ENCODE results near the gene STXBP1.

Gene STXBP1

GRCh38 chr9:127721391-127721821, 109.3 kb downstream of the STXBP1 start:
- no peak for TF ChIP-seq CTCF (IDR thresholded peaks at IDR 0.05; ENCODE audit: low read depth, low read length)
- Histone ChIP-seq H3K36me3 (no peaks in the 10 kb centered on the region), H3K4me3 (ENCODE audit: low read depth, low read length) (no peak overlapping the region), H3K27me3 (ENCODE audit: insufficient read depth, low read depth, severe bottlenecking) (no peaks in the 10 kb centered on the region), H3K9me3 (ENCODE audit: severe bottlenecking) (no peaks in the 10 kb centered on the region), H3K27ac (no peak overlapping the region)
- no peak for DNase-seq

- H3K27me3 ChIP-seq (ENCODE audit: insufficient read depth, low read depth, severe bottlenecking) = no peaks in the 10 kb centered on the region
- no peak overlapping the region for H3K4me3 ChIP-seq (ENCODE audit: low read depth, low read length)
- DNase-seq = peak; percentile 49
- H3K27ac ChIP-seq = no peak overlapping the region
- H3K36me3 ChIP-seq = no peaks in the 10 kb centered on the region
- H3K9me3 ChIP-seq (ENCODE audit: severe bottlenecking) = no peaks in the 10 kb centered on the region
- 0 out of 2 replicates have a peak, but pooled peaks have one; percentile 10 for TF ChIP-seq CTCF (IDR thresholded peaks at IDR 0.05; ENCODE audit: low read depth, low read length)
These were observed 110.1 kb downstream of the STXBP1 start for GRCh38 chr9:127722055-127722745.

GRCh38 chr9:127723013-127723412, 110.9 kb downstream of the STXBP1 start:
- no peak overlapping the region for H3K27ac ChIP-seq
- TF ChIP-seq CTCF (IDR thresholded peaks at IDR 0.05; ENCODE audit: low read depth, low read length) = no peak
- no peak overlapping the region for H3K4me3 ChIP-seq (ENCODE audit: low read depth, low read length)
- no peaks in the 10 kb centered on the region for H3K9me3 ChIP-seq (ENCODE audit: severe bottlenecking)
- H3K27me3 ChIP-seq (ENCODE audit: insufficient read depth, low read depth, severe bottlenecking) = no peaks in the 10 kb centered on the region
- H3K36me3 ChIP-seq = no peaks in the 10 kb centered on the region
- DNase-seq = no peak

- TF ChIP-seq CTCF (IDR thresholded peaks at IDR 0.05; ENCODE audit: low read depth, low read length) = no peak
- no peak for DNase-seq
- no peak overlapping the region for H3K27ac ChIP-seq
- no peaks in the 10 kb centered on the region for H3K36me3 ChIP-seq
- H3K9me3 ChIP-seq (ENCODE audit: severe bottlenecking) = no peaks in the 10 kb centered on the region
- no peaks in the 10 kb centered on the region for H3K27me3 ChIP-seq (ENCODE audit: insufficient read depth, low read depth, severe bottlenecking)
- no peak overlapping the region for H3K4me3 ChIP-seq (ENCODE audit: low read depth, low read length)
These were observed 111.4 kb downstream of the STXBP1 start for GRCh38 chr9:127723444-127723843.

- no peak overlapping the region for H3K4me3 ChIP-seq (ENCODE audit: low read depth, low read length)
- TF ChIP-seq CTCF (IDR thresholded peaks at IDR 0.05; ENCODE audit: low read depth, low read length) = no peak
- H3K9me3 ChIP-seq (ENCODE audit: severe bottlenecking) = no peaks in the 10 kb centered on the region
- H3K36me3 ChIP-seq = no peaks in the 10 kb centered on the region
- H3K27ac ChIP-seq = no peak overlapping the region
- DNase-seq = no peak
- no peaks in the 10 kb centered on the region for H3K27me3 ChIP-seq (ENCODE audit: insufficient read depth, low read depth, severe bottlenecking)
These were observed 111.9 kb downstream of the STXBP1 start for GRCh38 chr9:127724012-127724411.

GRCh38 chr9:127726871-127727270, 114.8 kb downstream of the STXBP1 start:
- H3K27me3 ChIP-seq (ENCODE audit: insufficient read depth, low read depth, severe bottlenecking) = no peaks in the 10 kb centered on the region
- H3K27ac ChIP-seq = no peak overlapping the region
- no peak overlapping the region for H3K4me3 ChIP-seq (ENCODE audit: low read depth, low read length)
- TF ChIP-seq CTCF (IDR thresholded peaks at IDR 0.05; ENCODE audit: low read depth, low read length) = no peak
- no peaks in the 10 kb centered on the region for H3K9me3 ChIP-seq (ENCODE audit: severe bottlenecking)
- peaks cover 5% of the 10 kb centered on the region for H3K36me3 ChIP-seq
- no peak for DNase-seq

All from WERI-Rb-1 (cell line).